Trophoblast cell (in vitro differentiated cells and primary cell): ENCODE results near the gene CREB5.

Experiments used
- DNase-seq, 2 donors: peaks; one replicate each; pipeline ENCODE4 v3.0.0-alpha.2; 2016
- H2AFZ ChIP-seq: 2 replicates; pipeline ENCODE4 v1.6.1; 2013; ENCODE audit warnings: low read length, moderate library complexity, mild to moderate bottlenecking; ENCODE audit not compliant: insufficient read depth, poor library complexity
- H2AK5ac ChIP-seq: 2 replicates; pipeline ENCODE4 v1.6.1; 2013; ENCODE audit warnings: mild to moderate bottlenecking, low read length
- H2BK120ac ChIP-seq: 2 replicates; pipeline ENCODE4 v1.6.1; 2013; ENCODE audit warnings: low read length, mild to moderate bottlenecking, moderate library complexity; ENCODE audit not compliant: insufficient read depth, poor library complexity
- H2BK12ac ChIP-seq: 2 replicates; pipeline ENCODE4 v1.6.1; 2013; ENCODE audit warnings: mild to moderate bottlenecking, low read length, moderate library complexity
- H2BK5ac ChIP-seq: 2 replicates; pipeline ENCODE4 v1.6.1; 2013; ENCODE audit warnings: low read length, low read depth, moderate library complexity, mild to moderate bottlenecking; ENCODE audit not compliant: poor library complexity
- H3K14ac ChIP-seq: 2 replicates; pipeline ENCODE4 v1.6.1; 2013; ENCODE audit warnings: mild to moderate bottlenecking, low read length
- H3K18ac ChIP-seq: 2 replicates; pipeline ENCODE4 v1.6.1; 2013; ENCODE audit warnings: mild to moderate bottlenecking, low read length
- H3K23ac ChIP-seq: 2 replicates; pipeline ENCODE4 v1.6.1; 2013; ENCODE audit warnings: low read length
- H3K27ac ChIP-seq: 2 replicates; pipeline ENCODE4 v1.5.1; 2013; ENCODE audit warnings: low read depth, mild to moderate bottlenecking, inconsistent platforms, low read length, moderate library complexity
- H3K27me3 ChIP-seq: 2 replicates; pipeline ENCODE4 v1.6.1; 2013; ENCODE audit warnings: inconsistent platforms, mild to moderate bottlenecking, low read length, moderate library complexity; ENCODE audit not compliant: insufficient read depth
- H3K36me3 ChIP-seq, 2 experiments: 1 replicate in 1 of 2; 2 replicates in 1 of 2; pipeline ENCODE4 v1.6.1; 2013; ENCODE audit warnings: low read length in 2 of 2, mild to moderate bottlenecking in 2 of 2, moderate library complexity in 1 of 2; ENCODE audit not compliant: insufficient read depth in 2 of 2, control insufficient read depth in 1 of 2
- H3K4ac ChIP-seq: 2 replicates; pipeline ENCODE4 v1.6.1; 2013; ENCODE audit warnings: low read depth, mild to moderate bottlenecking, low read length, moderate library complexity
- H3K4me1 ChIP-seq, 2 experiments: 1 replicate in 1 of 2; 2 replicates in 1 of 2; pipeline ENCODE4 v1.6.1; 2013; ENCODE audit warnings: low read length in 2 of 2, mild to moderate bottlenecking in 2 of 2, moderate library complexity in 1 of 2; ENCODE audit not compliant: insufficient read depth in 2 of 2, control insufficient read depth in 1 of 2
- H3K4me2 ChIP-seq: 2 replicates; pipeline ENCODE4 v1.6.1; 2013; ENCODE audit warnings: inconsistent platforms, mild to moderate bottlenecking, low read length, moderate library complexity
- H3K4me3 ChIP-seq: 2 replicates; pipeline ENCODE4 v1.5.1; 2013; ENCODE audit warnings: mild to moderate bottlenecking, low read depth, low read length, inconsistent platforms
- H3K79me1 ChIP-seq: one replicate; pipeline ENCODE4 v1.6.1; 2013; ENCODE audit warnings: low read length
- H3K79me2 ChIP-seq: 2 replicates; pipeline ENCODE4 v1.6.1; 2013; ENCODE audit warnings: low read length, mild to moderate bottlenecking; ENCODE audit not compliant: control insufficient read depth, insufficient read depth, poor library complexity
- H3K9ac ChIP-seq: 2 replicates; pipeline ENCODE4 v1.6.1; 2013; ENCODE audit warnings: mild to moderate bottlenecking, low read length
- H3K9me3 ChIP-seq: 2 replicates; pipeline ENCODE4 v1.6.1; 2013; ENCODE audit warnings: low read depth, mild to moderate bottlenecking, control low read depth, inconsistent platforms, low read length; ENCODE audit not compliant: insufficient read depth
- H4K12ac ChIP-seq: 2 replicates; pipeline ENCODE4 v1.6.1; 2013; ENCODE audit warnings: low read depth, mild to moderate bottlenecking, low read length, moderate library complexity
- H4K8ac ChIP-seq: 2 replicates; pipeline ENCODE4 v1.6.1; 2013; ENCODE audit warnings: low read depth, mild to moderate bottlenecking, low read length, moderate library complexity
- H4K91ac ChIP-seq: one replicate; pipeline ENCODE4 v1.6.1; 2013; ENCODE audit warnings: low read depth, mild to moderate bottlenecking, low read length, moderate library complexity
- WGBS: extraction: QIAGEN DNeasy Blood & Tissue Kit; methylation state at CpG from one replicate; pipeline ENCODE4 v1.1.7; 2013; ENCODE audit warnings: missing lambda C conversion rate; ENCODE audit not compliant: insufficient read length, insufficient coverage; ENCODE audit errors: extremely low coverage; 5-methylcytosine and 5-hydroxymethylcytosine counted together

CREB5 gene

DNA sequence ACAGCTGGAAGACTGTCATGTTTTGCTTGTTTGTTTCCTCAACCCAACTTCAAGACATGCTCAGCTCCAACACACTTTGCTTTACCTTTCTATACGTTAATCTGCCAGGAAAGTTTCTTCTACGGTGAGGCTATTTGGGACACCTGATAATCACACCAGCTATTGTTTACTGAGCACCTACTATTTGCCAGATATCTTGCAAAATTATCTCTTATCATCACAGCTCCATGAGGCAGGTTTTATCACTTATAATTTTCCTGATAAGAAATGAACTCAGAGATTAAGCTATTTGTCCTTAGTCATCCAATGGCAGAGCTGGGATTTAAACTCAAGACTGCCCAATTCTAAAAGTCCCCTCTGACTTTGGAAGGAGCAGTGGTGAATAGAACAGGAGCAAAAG is 117.4 kb downstream of the CREB5 start:
- no peaks in the 10 kb centered on the region for H3K4me1 ChIP-seq
- H3K14ac ChIP-seq: no peak overlapping the region
- no peak overlapping the region for H3K27ac ChIP-seq
- H4K91ac ChIP-seq: no peak overlapping the region
- H2BK120ac ChIP-seq: no peak overlapping the region
- H3K4ac ChIP-seq: no peak overlapping the region
- no CpG with 5 or more reads among the region's 2 CpGs for WGBS
- no peak overlapping the region for H4K8ac ChIP-seq
- peaks cover 3% of the 10 kb centered on the region for H3K9me3 ChIP-seq
- H3K18ac ChIP-seq: no peak overlapping the region
- no peaks in the 10 kb centered on the region for H3K27me3 ChIP-seq
- H3K36me3 ChIP-seq: no peaks in the 10 kb centered on the region
- no peak overlapping the region for H3K9ac ChIP-seq
- H3K79me2 ChIP-seq: no peaks in the 10 kb centered on the region
- H2BK5ac ChIP-seq: no peak overlapping the region
- no peak for DNase-seq
- H3K4me2 ChIP-seq: no peak overlapping the region
- H3K79me1 ChIP-seq: no peaks in the 10 kb centered on the region
- no peak overlapping the region for H3K23ac ChIP-seq
- no peak overlapping the region for H2BK12ac ChIP-seq
- H2AK5ac ChIP-seq: no peak overlapping the region
- H4K12ac ChIP-seq: no peak overlapping the region
- no peak overlapping the region for H3K4me3 ChIP-seq
- no peak overlapping the region for H2AFZ ChIP-seq

- no peak overlapping the region for H3K14ac ChIP-seq
- no peak overlapping the region for H3K23ac ChIP-seq
- H2BK5ac ChIP-seq: no peak overlapping the region
- H2AK5ac ChIP-seq: no peak overlapping the region
- no peak overlapping the region for H3K4me3 ChIP-seq
- no peak overlapping the region for H3K18ac ChIP-seq
- H3K27ac ChIP-seq: no peak overlapping the region
- H4K8ac ChIP-seq: no peak overlapping the region
- WGBS: no CpG with 5 or more reads among the region's 12 CpGs
- no peak for DNase-seq
- no peak overlapping the region for H3K4me2 ChIP-seq
- no peak overlapping the region for H4K12ac ChIP-seq
- H3K36me3 ChIP-seq: no peaks in the 10 kb centered on the region
- H4K91ac ChIP-seq: no peak overlapping the region
- no peak overlapping the region for H2AFZ ChIP-seq
- peaks cover 3% of the 10 kb centered on the region for H3K9me3 ChIP-seq
- H2BK12ac ChIP-seq: no peak overlapping the region
- H3K4me1 ChIP-seq: no peaks in the 10 kb centered on the region
- H3K4ac ChIP-seq: no peak overlapping the region
- no peak overlapping the region for H3K9ac ChIP-seq
- H3K27me3 ChIP-seq: no peaks in the 10 kb centered on the region
- no peaks in the 10 kb centered on the region for H3K79me1 ChIP-seq
- no peaks in the 10 kb centered on the region for H3K79me2 ChIP-seq
- no peak overlapping the region for H2BK120ac ChIP-seq
Measured at GRCh38 chr7:28530175-28530802, 118.0 kb downstream of the CREB5 start.

GRCh38 chr7:28530803-28531175 is 118.5 kb downstream of the CREB5 start:
- no peaks in the 10 kb centered on the region for H3K4me1 ChIP-seq
- no peak overlapping the region for H4K8ac ChIP-seq
- H3K27me3 ChIP-seq: no peaks in the 10 kb centered on the region
- H3K23ac ChIP-seq: no peak overlapping the region
- H3K36me3 ChIP-seq: no peaks in the 10 kb centered on the region
- H3K14ac ChIP-seq: no peak overlapping the region
- no peak overlapping the region for H2BK5ac ChIP-seq
- H3K27ac ChIP-seq: no peak overlapping the region
- no peak overlapping the region for H3K18ac ChIP-seq
- H3K4me2 ChIP-seq: no peak overlapping the region
- no peak overlapping the region for H3K4me3 ChIP-seq
- no peak overlapping the region for H3K9ac ChIP-seq
- H2BK120ac ChIP-seq: no peak overlapping the region
- no peak overlapping the region for H2BK12ac ChIP-seq
- H3K4ac ChIP-seq: no peak overlapping the region
- no peak overlapping the region for H2AFZ ChIP-seq
- WGBS: no CpG with 5 or more reads among the region's 4 CpGs
- H4K91ac ChIP-seq: no peak overlapping the region
- no peak overlapping the region for H2AK5ac ChIP-seq
- H4K12ac ChIP-seq: no peak overlapping the region
- DNase-seq: no peak
- H3K79me1 ChIP-seq: no peaks in the 10 kb centered on the region
- H3K9me3 ChIP-seq: peaks cover 3% of the 10 kb centered on the region
- H3K79me2 ChIP-seq: no peaks in the 10 kb centered on the region

DNA sequence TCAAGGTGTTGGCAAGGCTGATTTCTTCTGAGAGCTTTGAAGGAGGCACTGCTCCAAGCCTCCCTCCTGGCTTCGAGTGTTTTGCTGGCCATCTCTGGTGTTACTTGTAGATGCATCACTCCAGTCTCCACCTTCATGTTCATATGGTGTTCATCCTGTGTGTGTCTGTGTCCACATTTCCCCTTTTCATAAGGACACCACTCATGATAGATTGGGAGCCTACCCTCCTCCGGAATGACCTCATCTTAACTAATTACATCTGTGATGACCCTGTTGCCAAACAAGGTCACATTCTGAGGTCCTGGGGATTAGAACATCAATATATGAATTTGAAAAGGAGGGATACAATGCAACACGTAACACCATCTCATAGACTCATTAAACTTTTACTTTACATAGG is 119.0 kb downstream of the CREB5 start:
- H4K8ac ChIP-seq: no peak overlapping the region
- no peak overlapping the region for H3K9ac ChIP-seq
- WGBS: no CpG with 5 or more reads among the region's 3 CpGs
- no peak overlapping the region for H3K4me3 ChIP-seq
- H3K4me1 ChIP-seq: no peaks in the 10 kb centered on the region
- DNase-seq: no peak
- H3K27me3 ChIP-seq: no peaks in the 10 kb centered on the region
- no peak overlapping the region for H4K12ac ChIP-seq
- H2BK5ac ChIP-seq: no peak overlapping the region
- H3K79me2 ChIP-seq: no peaks in the 10 kb centered on the region
- H2AFZ ChIP-seq: no peak overlapping the region
- H2BK120ac ChIP-seq: no peak overlapping the region
- H4K91ac ChIP-seq: no peak overlapping the region
- H3K18ac ChIP-seq: no peak overlapping the region
- H3K9me3 ChIP-seq: peaks cover 3% of the 10 kb centered on the region
- H3K14ac ChIP-seq: no peak overlapping the region
- H3K4me2 ChIP-seq: no peak overlapping the region
- no peak overlapping the region for H3K4ac ChIP-seq
- H3K36me3 ChIP-seq: no peaks in the 10 kb centered on the region
- H3K79me1 ChIP-seq: no peaks in the 10 kb centered on the region
- H2AK5ac ChIP-seq: no peak overlapping the region
- H3K23ac ChIP-seq: no peak overlapping the region
- H3K27ac ChIP-seq: no peak overlapping the region
- H2BK12ac ChIP-seq: no peak overlapping the region
